Gastrocnemius medialis (tissue), 4 donors: ENCODE data around the gene SSBP1. TPM values are rescaled to one million over a fixed set of nuclear protein-coding genes. Genes with fewer than 3 reads are reported as not detected.
"Not testable (repeated sequence)": the region's sequence is repeated elsewhere in the genome, so short reads cannot be mapped to it uniquely, and the experiment has no call there.

Source experiments
- ATAC-seq, 2 donors: fragments of 150-250 bp; one replicate each; pipeline ENCODE4 v1.9.1; 2016
- DNase-seq, 2 donors: peaks; one replicate each; pipeline ENCODE4 v3.0.0-alpha.2; 2019
- H3K27ac ChIP-seq, 4 donors: fragments of 200-600 bp; sonication (generic); 1 replicate in 1 of 4; 2 replicates in 3 of 4; pipeline ENCODE4 v1.5.1; 2016 to 2018; ENCODE audit warnings: mild to moderate bottlenecking in 2 of 4, moderate library complexity in 1 of 4
- H3K27me3 ChIP-seq, 3 donors: fragments of 200-600 bp; sonication (generic) in 2 of 3; 1 replicate in 1 of 3; 2 replicates in 2 of 3; pipeline versions ENCODE4 v1.5.1 to v1.6.0; 2016 to 2019; ENCODE audit warnings: mild to moderate bottlenecking in 1 of 3, moderate library complexity in 1 of 3
- H3K36me3 ChIP-seq, 2 donors: fragments of 200-600 bp; sonication (generic) in 1 of 2; one replicate each; pipeline ENCODE4 v1.5.1; 2017 to 2018
- H3K4me1 ChIP-seq, 2 donors: fragments of 200-600 bp; sonication (generic) in 1 of 2; one replicate each; pipeline ENCODE4 v1.5.1; 2016 to 2017; ENCODE audit warnings: mild to moderate bottlenecking in 2 of 2
- H3K4me3 ChIP-seq, 4 donors: fragments of 200-600 bp; sonication (generic) in 3 of 4; 1 replicate in 1 of 4; 2 replicates in 3 of 4; pipeline ENCODE4 v1.5.1; 2016 to 2019; ENCODE audit warnings: mild to moderate bottlenecking in 2 of 4
- H3K9me3 ChIP-seq, 3 donors: fragments of 200-600 bp; sonication (generic) in 2 of 3; 1 replicate in 1 of 3; 2 replicates in 2 of 3; pipeline ENCODE4 v1.5.1; 2016 to 2019
- POLR2A ChIP-seq, 2 donors: fragments of 450-650 bp; IDR thresholded peaks; one replicate each; pipeline ENCODE4 v1.6.1; 2017; ENCODE audit warnings: antibody characterized with exemption in 2 of 2, mild to moderate bottlenecking in 2 of 2, moderate library complexity in 2 of 2
- in situ Hi-C, 4 donors: fragments of 200-750 bp; cut with MboI; loops; one replicate each; pipeline versions ENCODE4 v1.15.0 to v1.8.0; 2017; ENCODE audit warnings: low sequenced_read_pairs in 4 of 4
- intact Hi-C: fragments of 100-400 bp; cut with DNase I; formaldehyde crosslinking; loops from one replicate; pipeline ENCODE4 v1.15.1; 2023; ENCODE audit warnings: low total_unique reads
- total RNA-seq, 4 donors: library from RNA; depleted of rRNA; stranded (reverse); fragments of >200 nt; gene quantifications; one replicate each; pipeline versions ENCODE4 v1.1.0 to v1.2.3, GENCODE V29; 2016
- TF ChIP-seq, protein P1 (sequence below), 5 experiments: fragments of 450-650 bp in 3 of 5; fragments of 200-600 bp in 2 of 5; sonication (generic) in 2 of 5; IDR thresholded peaks in 4 of 5; conservative IDR thresholded peaks in 1 of 5; 1 replicate in 4 of 5; 2 replicates in 1 of 5; pipeline ENCODE4 v1.5.1; 2016 to 2019; ENCODE audit warnings: antibody characterized with exemption in 5 of 5, mild to moderate bottlenecking in 3 of 5, moderate library complexity in 3 of 5

The SSBP1 gene
- total RNA-seq, 4 donors from 2014 or later = 127 to 147 (median 138) TPM

DNA sequence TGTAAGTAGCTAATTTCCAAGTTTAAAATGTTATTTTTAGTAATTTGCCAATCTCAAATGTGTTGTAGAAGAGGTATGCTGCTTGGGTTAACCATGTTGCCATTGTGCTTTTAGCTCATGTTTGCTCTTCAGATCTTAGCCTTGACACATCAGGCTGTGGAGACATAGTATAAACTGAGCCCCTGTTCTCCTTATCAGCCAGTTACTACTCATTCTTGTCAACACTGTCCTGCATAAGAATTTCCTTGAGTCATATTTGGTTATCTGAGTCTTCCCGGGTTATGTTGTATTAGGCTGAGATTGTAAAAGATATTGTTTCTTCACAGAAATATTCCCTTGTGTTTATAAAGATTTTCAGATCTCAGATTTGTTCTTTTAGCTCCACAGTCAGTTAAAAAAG is 4.1 kb downstream of the SSBP1 start:
- no peak overlapping the region for H3K4me3 ChIP-seq
- ATAC-seq = no peak
- no peak for DNase-seq
- H3K36me3 ChIP-seq = peaks cover 0 to 77% of the 10 kb centered on the region in 2 donors
- no peak for TF ChIP-seq POLR2A (IDR thresholded peaks at IDR 0.05)
- TF ChIP-seq, protein P1, sequence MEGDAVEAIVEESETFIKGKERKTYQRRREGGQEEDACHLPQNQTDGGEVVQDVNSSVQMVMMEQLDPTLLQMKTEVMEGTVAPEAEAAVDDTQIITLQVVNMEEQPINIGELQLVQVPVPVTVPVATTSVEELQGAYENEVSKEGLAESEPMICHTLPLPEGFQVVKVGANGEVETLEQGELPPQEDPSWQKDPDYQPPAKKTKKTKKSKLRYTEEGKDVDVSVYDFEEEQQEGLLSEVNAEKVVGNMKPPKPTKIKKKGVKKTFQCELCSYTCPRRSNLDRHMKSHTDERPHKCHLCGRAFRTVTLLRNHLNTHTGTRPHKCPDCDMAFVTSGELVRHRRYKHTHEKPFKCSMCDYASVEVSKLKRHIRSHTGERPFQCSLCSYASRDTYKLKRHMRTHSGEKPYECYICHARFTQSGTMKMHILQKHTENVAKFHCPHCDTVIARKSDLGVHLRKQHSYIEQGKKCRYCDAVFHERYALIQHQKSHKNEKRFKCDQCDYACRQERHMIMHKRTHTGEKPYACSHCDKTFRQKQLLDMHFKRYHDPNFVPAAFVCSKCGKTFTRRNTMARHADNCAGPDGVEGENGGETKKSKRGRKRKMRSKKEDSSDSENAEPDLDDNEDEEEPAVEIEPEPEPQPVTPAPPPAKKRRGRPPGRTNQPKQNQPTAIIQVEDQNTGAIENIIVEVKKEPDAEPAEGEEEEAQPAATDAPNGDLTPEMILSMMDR (IDR thresholded peaks at IDR 0.05 in 4 of 5, conservative IDR thresholded peaks at IDR 0.05 in 1 of 5) = no peak
- intact Hi-C loops = no loop called here
- in situ Hi-C loops = loop anchor here in 1 of 4 donors (25.0 kb wide), 1 partner anchor 730 kb away; the partner anchor contains the start of gene MRPS33
- H3K27me3 ChIP-seq = no peaks in the 10 kb centered on the region
- peaks cover 15 to 16% of the 10 kb centered on the region in 2 donors for H3K4me1 ChIP-seq
- H3K9me3 ChIP-seq = no peaks in the 10 kb centered on the region
- H3K27ac ChIP-seq = no peak overlapping the region

DNA sequence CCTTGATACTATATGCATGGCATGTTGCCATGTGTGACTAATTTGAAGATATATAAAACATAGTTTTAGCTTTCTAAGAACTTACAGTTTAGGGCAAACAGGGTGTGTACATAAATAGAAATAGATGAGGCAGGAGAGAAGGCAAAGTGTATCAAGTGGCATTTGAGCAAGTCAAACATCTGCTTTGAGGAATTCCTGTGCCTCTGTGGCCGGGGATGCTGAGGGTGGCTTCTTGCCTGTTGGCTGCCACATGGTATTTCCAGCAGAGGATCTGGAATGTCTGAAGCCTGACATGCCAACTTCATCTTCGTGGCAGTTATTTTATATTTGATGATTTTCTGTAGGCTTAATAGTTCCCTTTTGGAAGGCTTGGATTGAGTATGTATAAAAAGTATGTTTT is 6.0 kb downstream of the SSBP1 start:
- H3K36me3 ChIP-seq = peaks cover 0 to 95% of the 10 kb centered on the region in 2 donors
- H3K27ac ChIP-seq = no peak overlapping the region
- intact Hi-C loops = no loop called here
- in situ Hi-C loops = loop anchor here in 1 of 4 donors (25.0 kb wide), 1 partner anchor 732 kb away; the partner anchor contains the start of gene MRPS33
- DNase-seq (no peak), ATAC-seq (no peak)
- no peaks in the 10 kb centered on the region for H3K9me3 ChIP-seq
- H3K4me1 ChIP-seq = peaks cover 5 to 10% of the 10 kb centered on the region in 2 donors
- H3K27me3 ChIP-seq = no peaks in the 10 kb centered on the region
- TF ChIP-seq, protein P1 (IDR thresholded peaks at IDR 0.05 in 4 of 5, conservative IDR thresholded peaks at IDR 0.05 in 1 of 5) = no peak
- TF ChIP-seq POLR2A (IDR thresholded peaks at IDR 0.05) = no peak
- H3K4me3 ChIP-seq = no peak overlapping the region

DNA sequence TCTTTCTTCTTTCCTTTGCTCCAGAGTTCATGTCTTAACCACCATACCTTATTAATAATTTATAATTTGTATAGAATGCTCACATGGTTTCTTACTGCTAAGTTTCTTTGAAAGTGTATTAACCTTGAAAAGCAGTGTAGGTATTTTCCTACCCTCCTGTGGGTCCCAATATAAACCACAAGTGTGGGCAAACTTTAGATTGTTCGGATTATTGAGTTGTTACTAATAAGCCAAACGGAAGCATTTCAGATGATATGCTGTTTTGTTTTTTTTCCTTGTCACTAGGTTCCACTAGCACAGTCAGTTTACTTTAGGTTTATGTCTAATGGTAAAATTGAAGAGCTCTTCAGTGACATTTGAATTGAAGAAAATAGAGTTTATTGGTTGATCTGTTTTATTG is 10.2 kb downstream of the SSBP1 start:
- Histone ChIP-seq H3K4me3 (no peak overlapping the region), H3K9me3 (peaks cover 0 to 10% (median 9%) of the 10 kb centered on the region in 3 donors), H3K4me1 (no peaks in the 10 kb centered on the region), H3K36me3 (peaks cover 3 to 99% of the 10 kb centered on the region in 2 donors), H3K27ac (no peak overlapping the region), H3K27me3 (no peaks in the 10 kb centered on the region)
- DNase-seq = no peak
- intact Hi-C loops = no loop called here
- in situ Hi-C loops = loop anchor here in 1 of 4 donors (25.0 kb wide), 1 partner anchor 736 kb away; the partner anchor contains the start of gene MRPS33
- TF ChIP-seq POLR2A (IDR thresholded peaks at IDR 0.05) = no peak
- TF ChIP-seq, protein P1 (IDR thresholded peaks at IDR 0.05 in 4 of 5, conservative IDR thresholded peaks at IDR 0.05 in 1 of 5) = no peak
- ATAC-seq = no peak

DNA sequence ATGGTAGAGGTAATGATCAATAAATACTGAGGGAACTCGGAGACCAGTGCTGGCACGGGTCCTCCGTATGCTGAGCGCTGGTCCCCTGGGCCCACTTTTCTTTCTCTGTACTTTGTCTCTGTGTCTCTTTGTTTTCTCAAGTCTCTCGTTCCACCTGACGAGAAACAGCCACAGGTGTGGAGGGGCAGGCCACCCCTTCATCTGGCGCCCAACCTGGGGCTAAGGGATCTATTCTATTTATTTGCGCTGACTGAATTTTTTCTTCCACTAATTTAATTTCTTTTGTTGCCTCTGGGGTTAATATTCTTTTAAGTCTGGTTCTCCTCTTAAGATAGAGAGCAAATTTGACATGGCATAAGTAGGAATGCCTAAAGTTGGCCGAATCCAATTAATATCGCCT is 13.7 kb downstream of the SSBP1 start:
- H3K27me3 ChIP-seq, H3K9me3 ChIP-seq, intact Hi-C loops, H3K27ac ChIP-seq, H3K4me1 ChIP-seq, DNase-seq, H3K4me3 ChIP-seq, ATAC-seq, in situ Hi-C loops: not testable (repeated sequence)
- H3K36me3 ChIP-seq = peaks cover 3 to 73% of the 10 kb centered on the region in 2 donors

DNA sequence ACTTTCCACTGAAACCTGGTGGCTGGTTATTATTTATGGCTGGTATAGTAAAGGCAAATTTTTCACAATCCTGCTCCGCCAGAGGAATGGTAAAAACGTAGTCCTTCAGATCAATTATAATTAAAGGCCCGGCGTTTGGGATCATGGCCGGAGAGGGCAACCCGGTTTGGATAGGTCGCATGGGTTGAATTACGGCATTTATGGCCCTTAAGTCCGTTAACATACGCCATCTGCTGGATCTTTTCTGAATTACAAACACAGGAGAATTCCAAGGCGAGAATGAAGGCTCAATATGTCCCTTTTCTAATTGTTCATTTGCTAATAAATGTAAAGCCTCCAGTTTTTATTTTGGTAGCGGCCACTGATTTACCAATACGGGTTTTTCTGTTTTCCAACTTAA is 14.5 kb downstream of the SSBP1 start:
- peaks cover 3 to 69% of the 10 kb centered on the region in 2 donors for H3K36me3 ChIP-seq
- H3K9me3 ChIP-seq = peaks cover 0 to 10% (median 9%) of the 10 kb centered on the region in 3 donors
- no peak for DNase-seq
- no peak for ATAC-seq
- no peak overlapping the region for H3K4me3 ChIP-seq
- intact Hi-C loops (no loop called here), in situ Hi-C loops (no loop called here)
- TF ChIP-seq, protein P1 (IDR thresholded peaks at IDR 0.05 in 4 of 5, conservative IDR thresholded peaks at IDR 0.05 in 1 of 5) = no peak
- TF ChIP-seq POLR2A (IDR thresholded peaks at IDR 0.05) = no peak
- H3K4me1 ChIP-seq = no peaks in the 10 kb centered on the region
- H3K27ac ChIP-seq = no peak overlapping the region
- H3K27me3 ChIP-seq = no peaks in the 10 kb centered on the region
